ENCODE measurements around the gene DCXR.

DCXR gene

DNA sequence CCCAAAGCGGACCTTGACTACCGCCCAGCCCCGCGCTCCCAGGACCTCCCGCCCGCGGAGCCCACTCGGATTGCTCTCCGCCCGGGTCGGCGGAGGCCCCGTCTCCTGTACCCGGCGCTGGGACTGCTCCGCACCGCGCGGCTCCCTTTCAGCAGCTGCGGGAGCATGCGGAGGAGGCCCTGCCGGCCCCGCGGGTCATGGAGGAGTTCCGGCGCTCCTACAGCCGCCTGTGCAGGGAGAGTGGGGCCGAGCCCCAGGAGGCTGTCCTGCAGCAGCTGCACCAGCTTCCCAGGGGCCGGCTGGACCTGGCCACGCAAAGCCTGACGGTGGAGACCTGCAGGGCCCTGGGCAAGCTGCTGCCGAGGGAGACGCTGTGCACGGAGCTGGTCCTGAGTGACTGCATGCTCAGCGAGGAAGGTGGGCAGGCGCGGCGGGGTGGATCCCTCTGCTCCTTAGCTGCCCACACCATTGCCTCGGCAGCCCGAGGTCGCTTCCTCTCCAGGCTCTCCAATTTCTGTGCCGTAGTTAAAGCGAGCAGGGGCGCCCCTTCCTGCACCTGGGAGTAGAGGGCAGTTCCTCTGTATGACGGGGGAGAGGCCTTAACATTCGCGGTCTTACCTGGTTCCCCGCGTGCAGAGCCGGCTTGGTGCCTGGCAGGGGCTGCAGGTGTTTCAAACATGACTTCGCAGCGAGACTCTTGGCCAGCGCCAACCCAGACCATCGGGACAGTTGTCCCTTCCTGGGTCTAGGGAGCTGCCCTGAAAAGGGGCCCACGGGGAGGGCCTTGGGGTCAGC, 13.9 kb downstream of the DCXR start (continued):
- TF ChIP-seq ZNF600 (tag by site-specific recombination; IDR thresholded peaks at IDR 0.05) (peak; percentile 89), ZNF221 (tag by site-specific recombination; IDR thresholded peaks at IDR 0.05; ENCODE audit: borderline replicate concordance) (no peak), KLF16 (tag by site-specific recombination; IDR thresholded peaks at IDR 0.05) (peak; percentile 34; the same call in 1 of the 2 replicates), YY2 (tag by site-specific recombination; IDR thresholded peaks at IDR 0.05) (no peak), ZEB2 (tag by site-specific recombination; IDR thresholded peaks at IDR 0.05) (no peak), ZNF529 (tag by site-specific recombination; IDR thresholded peaks at IDR 0.05; ENCODE audit: insufficient replicate concordance) (no peak), ZNF654 (tag by site-specific recombination; IDR thresholded peaks at IDR 0.05; ENCODE audit: low read depth) (no peak), ZNF837 (tag by site-specific recombination; IDR thresholded peaks at IDR 0.05) (no peak), ZNF155 (tag by site-specific recombination; IDR thresholded peaks at IDR 0.05) (no peak), ZNF624 (tag by site-specific recombination; IDR thresholded peaks at IDR 0.05) (no peak), ZNF391 (tag by site-specific recombination; IDR thresholded peaks at IDR 0.05; ENCODE audit: borderline replicate concordance, low read depth) (no peak), ZNF121 (tag by site-specific recombination; IDR thresholded peaks at IDR 0.05) (no peak), ZNF560 (tag by site-specific recombination; IDR thresholded peaks at IDR 0.05; ENCODE audit: borderline replicate concordance) (no peak), HOXD13 (CRISPR knock-in tag; IDR thresholded peaks at IDR 0.05; ENCODE audit: borderline replicate concordance) (no peak), GLIS2 (tag by site-specific recombination; IDR thresholded peaks at IDR 0.05) (peak; percentile 60; the same call in 1 of the 2 replicates), ZNF214 (tag by site-specific recombination; IDR thresholded peaks at IDR 0.05; ENCODE audit: borderline replicate concordance) (no peak), ZNF423 (tag by site-specific recombination; IDR thresholded peaks at IDR 0.05) (no peak), SP2 (tag by site-specific recombination; IDR thresholded peaks at IDR 0.05) (no peak), ZNF585B (tag by site-specific recombination; IDR thresholded peaks at IDR 0.05) (0 out of 2 replicates have a peak, but pooled peaks have one; percentile 11), SETDB1 (IDR thresholded peaks at IDR 0.05; ENCODE audit: insufficient read length, low read length) (no peak), ZNF777 (tag by site-specific recombination; IDR thresholded peaks at IDR 0.05; ENCODE audit: borderline replicate concordance) (no peak), KLF10 (tag by site-specific recombination; IDR thresholded peaks at IDR 0.05) (no peak), ZNF2 (tag by site-specific recombination; IDR thresholded peaks at IDR 0.05) (0 out of 2 replicates have a peak, but pooled peaks have one; percentile 35), TCF7L2 (IDR thresholded peaks at IDR 0.05; ENCODE audit: borderline replicate concordance, low read depth, low read length) (no peak)
- TF ChIP-seq, protein P1, sequence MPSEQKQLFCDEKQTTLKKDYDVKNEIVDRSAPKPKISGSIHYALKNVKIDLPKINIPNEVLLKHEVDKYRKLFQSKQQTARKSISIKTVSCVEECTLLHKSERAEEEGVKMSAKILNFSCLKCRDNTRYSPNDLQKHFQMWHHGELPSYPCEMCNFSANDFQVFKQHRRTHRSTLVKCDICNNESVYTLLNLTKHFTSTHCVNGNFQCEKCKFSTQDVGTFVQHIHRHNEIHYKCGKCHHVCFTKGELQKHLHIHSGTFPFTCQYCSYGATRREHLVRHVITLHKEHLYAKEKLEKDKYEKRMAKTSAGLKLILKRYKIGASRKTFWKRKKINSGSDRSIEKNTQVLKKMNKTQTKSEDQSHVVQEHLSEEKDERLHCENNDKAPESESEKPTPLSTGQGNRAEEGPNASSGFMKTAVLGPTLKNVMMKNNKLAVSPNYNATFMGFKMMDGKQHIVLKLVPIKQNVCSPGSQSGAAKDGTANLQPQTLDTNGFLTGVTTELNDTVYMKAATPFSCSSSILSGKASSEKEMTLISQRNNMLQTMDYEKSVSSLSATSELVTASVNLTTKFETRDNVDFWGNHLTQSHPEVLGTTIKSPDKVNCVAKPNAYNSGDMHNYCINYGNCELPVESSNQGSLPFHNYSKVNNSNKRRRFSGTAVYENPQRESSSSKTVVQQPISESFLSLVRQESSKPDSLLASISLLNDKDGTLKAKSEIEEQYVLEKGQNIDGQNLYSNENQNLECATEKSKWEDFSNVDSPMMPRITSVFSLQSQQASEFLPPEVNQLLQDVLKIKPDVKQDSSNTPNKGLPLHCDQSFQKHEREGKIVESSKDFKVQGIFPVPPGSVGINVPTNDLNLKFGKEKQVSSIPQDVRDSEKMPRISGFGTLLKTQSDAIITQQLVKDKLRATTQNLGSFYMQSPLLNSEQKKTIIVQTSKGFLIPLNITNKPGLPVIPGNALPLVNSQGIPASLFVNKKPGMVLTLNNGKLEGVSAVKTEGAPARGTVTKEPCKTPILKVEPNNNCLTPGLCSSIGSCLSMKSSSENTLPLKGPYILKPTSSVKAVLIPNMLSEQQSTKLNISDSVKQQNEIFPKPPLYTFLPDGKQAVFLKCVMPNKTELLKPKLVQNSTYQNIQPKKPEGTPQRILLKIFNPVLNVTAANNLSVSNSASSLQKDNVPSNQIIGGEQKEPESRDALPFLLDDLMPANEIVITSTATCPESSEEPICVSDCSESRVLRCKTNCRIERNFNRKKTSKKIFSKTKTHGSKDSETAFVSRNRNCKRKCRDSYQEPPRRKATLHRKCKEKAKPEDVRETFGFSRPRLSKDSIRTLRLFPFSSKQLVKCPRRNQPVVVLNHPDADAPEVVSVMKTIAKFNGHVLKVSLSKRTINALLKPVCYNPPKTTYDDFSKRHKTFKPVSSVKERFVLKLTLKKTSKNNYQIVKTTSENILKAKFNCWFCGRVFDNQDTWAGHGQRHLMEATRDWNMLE (tag by site-specific recombination; conservative IDR thresholded peaks at IDR 0.05; ENCODE audit: low read depth) = no peak
- TF ChIP-seq, protein P2, sequence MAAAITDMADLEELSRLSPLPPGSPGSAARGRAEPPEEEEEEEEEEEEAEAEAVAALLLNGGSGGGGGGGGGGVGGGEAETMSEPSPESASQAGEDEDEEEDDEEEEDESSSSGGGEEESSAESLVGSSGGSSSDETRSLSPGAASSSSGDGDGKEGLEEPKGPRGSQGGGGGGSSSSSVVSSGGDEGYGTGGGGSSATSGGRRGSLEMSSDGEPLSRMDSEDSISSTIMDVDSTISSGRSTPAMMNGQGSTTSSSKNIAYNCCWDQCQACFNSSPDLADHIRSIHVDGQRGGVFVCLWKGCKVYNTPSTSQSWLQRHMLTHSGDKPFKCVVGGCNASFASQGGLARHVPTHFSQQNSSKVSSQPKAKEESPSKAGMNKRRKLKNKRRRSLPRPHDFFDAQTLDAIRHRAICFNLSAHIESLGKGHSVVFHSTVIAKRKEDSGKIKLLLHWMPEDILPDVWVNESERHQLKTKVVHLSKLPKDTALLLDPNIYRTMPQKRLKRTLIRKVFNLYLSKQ (tag by site-specific recombination; IDR thresholded peaks at IDR 0.05; ENCODE audit: borderline replicate concordance) = no peak
- TF ChIP-seq, protein P3, sequence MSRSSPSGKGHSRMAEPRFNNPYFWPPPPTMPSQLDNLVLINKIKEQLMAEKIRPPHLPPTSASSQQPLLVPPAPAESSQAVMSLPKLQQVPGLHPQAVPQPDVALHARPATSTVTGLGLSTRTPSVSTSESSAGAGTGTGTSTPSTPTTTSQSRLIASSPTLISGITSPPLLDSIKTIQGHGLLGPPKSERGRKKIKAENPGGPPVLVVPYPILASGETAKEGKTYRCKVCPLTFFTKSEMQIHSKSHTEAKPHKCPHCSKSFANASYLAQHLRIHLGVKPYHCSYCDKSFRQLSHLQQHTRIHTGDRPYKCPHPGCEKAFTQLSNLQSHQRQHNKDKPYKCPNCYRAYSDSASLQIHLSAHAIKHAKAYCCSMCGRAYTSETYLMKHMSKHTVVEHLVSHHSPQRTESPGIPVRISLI (tag by site-specific recombination; IDR thresholded peaks at IDR 0.05) = no peak
- TF ChIP-seq, protein P4, sequence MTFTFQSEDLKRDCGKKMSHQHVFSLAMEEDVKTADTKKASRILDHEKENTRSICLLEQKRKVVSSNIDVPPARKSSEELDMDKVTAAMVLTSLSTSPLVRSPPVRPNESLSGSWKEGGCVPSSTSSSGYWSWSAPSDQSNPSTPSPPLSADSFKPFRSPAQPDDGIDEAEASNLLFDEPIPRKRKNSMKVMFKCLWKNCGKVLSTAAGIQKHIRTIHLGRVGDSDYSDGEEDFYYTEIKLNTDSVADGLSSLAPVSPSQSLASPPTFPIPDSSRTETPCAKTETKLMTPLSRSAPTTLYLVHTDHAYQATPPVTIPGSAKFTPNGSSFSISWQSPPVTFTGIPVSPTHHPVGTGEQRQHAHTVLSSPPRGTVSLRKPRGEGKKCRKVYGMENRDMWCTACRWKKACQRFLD (tag by site-specific recombination; IDR thresholded peaks at IDR 0.05) = no peak
- TF ChIP-seq, protein P5, sequence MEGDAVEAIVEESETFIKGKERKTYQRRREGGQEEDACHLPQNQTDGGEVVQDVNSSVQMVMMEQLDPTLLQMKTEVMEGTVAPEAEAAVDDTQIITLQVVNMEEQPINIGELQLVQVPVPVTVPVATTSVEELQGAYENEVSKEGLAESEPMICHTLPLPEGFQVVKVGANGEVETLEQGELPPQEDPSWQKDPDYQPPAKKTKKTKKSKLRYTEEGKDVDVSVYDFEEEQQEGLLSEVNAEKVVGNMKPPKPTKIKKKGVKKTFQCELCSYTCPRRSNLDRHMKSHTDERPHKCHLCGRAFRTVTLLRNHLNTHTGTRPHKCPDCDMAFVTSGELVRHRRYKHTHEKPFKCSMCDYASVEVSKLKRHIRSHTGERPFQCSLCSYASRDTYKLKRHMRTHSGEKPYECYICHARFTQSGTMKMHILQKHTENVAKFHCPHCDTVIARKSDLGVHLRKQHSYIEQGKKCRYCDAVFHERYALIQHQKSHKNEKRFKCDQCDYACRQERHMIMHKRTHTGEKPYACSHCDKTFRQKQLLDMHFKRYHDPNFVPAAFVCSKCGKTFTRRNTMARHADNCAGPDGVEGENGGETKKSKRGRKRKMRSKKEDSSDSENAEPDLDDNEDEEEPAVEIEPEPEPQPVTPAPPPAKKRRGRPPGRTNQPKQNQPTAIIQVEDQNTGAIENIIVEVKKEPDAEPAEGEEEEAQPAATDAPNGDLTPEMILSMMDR (tag by site-specific recombination; IDR thresholded peaks at IDR 0.05) = no peak
